Measurements from ENCODE around the gene SERINC5.
"Not testable (repeated sequence)": the region's sequence is repeated elsewhere in the genome, so short reads cannot be mapped to it uniquely, and the experiment has no call there.

The SERINC5 gene

DNA sequence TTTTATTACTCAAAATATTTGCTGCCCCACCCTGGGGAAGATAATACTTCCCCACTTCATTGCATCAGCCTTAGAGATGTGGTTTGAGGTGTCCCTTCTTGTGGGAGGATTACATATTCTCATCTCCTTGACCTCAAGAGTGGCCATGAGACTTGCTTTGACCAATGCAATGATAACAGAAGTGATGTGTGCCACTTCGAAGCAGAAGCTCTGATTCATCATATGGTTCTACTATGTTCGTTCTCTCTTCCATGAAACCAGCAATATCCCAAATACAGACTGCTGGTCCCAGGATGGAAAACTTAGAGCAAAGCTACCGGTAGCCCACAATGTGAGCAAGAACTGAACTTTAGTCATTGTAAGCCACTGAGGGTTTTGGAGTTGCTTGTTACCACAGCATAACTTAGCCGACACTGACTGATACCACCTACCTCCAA is 128.7 kb downstream of the SERINC5 start:
- DNase-seq = no peak

- DNase-seq = no peak
These were observed 129.8 kb downstream of the SERINC5 start for GRCh38 chr5:80125962-80126480.

- DNase-seq = no peak
These were observed 130.6 kb downstream of the SERINC5 start for GRCh38 chr5:80125022-80125961.

- no peak for DNase-seq
These were observed 131.5 kb downstream of the SERINC5 start for GRCh38 chr5:80124121-80124918.

GRCh38 chr5:80122579-80122978 is 133.3 kb downstream of the SERINC5 start:
- no peak for DNase-seq

DNA sequence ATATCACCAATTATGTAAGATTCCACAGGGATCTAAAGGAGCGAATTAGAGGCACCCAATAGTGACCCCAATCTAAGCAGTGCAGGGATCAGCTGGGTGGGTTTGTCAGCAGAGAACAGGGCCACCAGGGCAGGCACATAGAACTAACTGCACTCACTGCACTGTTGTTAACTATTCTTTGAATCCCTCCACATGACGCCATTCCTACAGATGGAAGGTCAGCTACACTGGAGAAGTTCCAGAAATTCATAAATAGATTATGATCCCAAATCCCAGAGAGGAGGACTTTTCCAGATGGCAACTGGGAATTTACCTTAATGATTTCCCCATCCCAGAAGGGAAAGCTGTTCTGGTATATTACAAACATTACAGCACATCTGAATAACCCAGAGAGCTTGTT is 136.5 kb downstream of the SERINC5 start:
- no peak for DNase-seq

GRCh38 chr5:80117446-80117845 is 138.4 kb downstream of the SERINC5 start:
- DNase-seq = no peak

DNA sequence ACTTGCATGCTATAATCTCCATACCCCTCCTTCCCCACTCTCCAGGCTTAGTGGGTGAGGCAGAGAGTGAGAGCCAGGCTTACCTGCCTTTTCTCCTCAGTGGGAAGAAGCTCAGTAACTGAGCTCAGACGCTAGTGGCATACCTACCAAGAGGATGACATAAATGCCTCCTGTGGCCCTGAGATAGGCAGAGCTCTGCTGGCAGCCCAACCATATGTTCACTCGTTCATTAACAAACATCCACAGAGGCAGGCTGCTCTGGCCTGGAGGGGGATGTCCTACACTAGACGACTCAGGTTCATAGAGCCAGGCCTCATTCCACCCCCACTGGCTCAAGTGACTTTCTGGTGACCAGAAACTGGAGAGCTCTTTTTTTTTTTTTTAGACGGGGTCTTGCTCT is 139.4 kb downstream of the SERINC5 start:
- no peak for DNase-seq

DNA sequence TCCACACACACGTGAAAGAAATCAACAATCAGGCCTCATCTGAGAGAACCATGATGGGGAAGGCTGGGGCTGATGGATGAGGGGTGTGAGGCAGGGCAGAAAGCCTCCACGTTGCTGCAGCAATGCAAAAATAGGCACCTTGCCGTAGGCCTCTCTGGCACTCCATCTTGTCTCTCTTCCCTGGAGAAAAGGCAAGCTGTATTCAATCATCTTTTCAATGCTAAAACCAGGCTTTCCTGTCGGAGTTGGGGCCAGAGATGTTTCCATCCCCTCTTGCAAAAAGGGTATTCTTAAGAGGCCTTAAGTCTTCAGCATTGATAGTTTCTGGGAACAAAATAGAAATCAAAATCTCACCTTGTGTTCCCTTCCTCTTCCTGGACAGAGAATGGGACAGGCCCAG is 139.8 kb downstream of the SERINC5 start:
- no peak for DNase-seq

- DNase-seq = no peak
These were observed 141.0 kb downstream of the SERINC5 start for GRCh38 chr5:80114860-80115259.

DNA sequence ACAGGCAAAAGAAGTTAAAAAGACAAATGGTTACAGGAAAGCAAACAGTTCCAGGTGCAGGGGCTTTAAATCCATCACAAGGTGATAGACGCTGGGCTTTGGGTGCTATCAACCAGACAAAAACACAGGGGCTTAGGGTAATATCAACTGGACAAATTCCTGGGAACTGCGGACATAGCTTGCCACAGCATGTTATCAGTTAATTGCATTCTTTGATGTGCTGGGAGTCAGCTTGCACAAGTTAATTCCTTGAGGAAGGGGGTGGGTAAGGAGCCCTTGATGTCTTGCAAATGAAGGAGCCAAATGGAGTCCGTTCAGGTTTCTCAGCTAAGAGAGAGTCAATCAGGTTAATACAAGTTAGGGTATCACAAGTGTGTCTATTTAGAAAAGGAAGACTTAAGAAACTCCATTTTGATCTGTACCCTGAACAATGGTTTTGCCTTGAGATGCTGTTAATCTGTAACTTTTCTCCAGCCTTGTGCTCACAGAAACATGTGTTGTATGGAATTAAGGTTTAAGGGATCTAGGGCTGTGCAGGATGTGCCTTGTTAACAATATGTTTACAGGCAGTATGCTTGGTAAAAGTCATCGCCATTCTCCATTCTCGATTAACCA is 144.4 kb downstream of the SERINC5 start:
- not testable (repeated sequence) for DNase-seq

- no peak for DNase-seq
These were observed 146.0 kb downstream of the SERINC5 start for GRCh38 chr5:80109646-80110478.

DNA sequence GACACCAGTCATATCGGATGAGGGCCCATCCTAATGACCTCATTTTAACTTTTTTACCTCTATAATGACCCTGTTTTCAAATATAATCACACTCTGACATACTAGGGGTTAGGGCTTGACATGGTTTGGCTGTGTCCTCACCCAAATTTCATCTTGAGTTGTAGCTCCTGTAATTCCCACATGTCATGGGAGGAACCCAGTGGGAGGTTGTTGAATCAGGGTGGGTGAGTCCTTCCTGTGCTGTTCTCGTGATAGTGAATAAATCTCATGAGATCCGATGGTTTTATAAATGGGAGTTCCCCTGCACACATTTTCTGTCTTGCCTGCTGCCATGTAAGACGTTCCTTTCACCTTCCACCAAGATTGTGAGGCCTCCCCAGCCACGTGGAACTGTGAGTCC is 148.9 kb downstream of the SERINC5 start:
- no peak for DNase-seq

- no peak for DNase-seq
These were observed 150.0 kb downstream of the SERINC5 start for GRCh38 chr5:80105698-80106439.

- DNase-seq = no peak
These were observed 152.5 kb downstream of the SERINC5 start for GRCh38 chr5:80103371-80103770.

DNA sequence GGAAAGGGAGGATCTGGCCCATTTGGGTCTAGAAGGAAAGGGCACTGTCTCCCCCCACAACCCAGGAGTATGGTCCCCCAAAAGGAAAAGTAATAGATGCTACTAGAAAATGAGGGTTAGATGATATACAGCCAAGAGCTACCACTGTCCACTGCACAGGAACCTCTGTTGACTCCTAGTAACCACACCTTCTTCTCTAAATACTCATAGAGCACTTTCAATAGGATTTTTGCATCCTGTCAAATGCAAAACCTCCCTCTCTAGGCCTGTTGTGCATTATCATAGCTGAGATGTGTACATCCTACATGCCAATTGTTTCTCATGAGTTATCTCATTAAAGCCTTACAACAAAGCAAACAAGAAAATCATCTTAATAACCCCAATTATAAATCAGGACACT is 153.9 kb downstream of the SERINC5 start:
- DNase-seq = no peak

DNA sequence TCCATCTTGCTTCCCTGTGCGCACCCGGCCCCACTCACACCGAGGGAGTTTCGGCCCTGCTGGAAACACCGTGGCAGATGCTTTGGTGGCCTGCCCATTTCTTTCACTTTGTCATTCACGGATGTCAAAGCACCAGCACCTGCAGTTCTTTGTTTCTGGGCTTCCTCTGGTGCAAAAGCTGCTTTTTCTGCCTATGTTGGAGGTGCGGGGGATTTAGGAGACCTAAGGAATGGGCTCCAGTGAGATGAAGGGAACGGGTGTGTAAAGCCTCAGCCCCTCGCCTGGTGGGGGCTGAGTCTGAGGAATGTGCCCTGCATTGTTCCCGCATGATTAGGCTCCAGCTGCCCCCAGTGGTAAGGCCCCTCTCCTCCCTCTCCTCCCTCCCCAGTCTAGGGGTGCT is 158.4 kb downstream of the SERINC5 start:
- DNase-seq = no peak

DNA sequence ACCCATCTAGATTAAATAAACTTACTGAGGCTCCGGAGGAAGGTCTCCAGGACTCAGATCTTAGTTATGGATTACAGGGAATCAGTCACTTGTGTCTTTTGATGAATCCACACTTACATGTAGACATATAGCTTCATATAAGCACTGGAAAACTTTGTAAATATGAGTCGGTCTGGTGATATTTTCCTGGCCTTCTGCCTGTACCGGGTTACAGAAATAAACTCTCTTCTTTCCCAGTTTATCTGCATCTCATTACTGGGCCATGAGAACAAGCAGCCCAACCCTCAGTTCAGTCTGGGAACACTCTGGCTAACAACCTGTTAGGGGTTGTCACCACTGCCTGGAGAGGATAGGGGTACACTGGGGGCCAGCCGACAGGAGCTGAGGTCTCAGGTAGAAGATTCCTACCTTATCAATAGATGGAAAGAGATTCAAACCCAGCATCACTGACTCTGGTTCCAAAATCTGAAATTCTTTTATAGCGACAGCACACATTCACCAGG is 161.6 kb downstream of the SERINC5 start:
- no peak for DNase-seq

- DNase-seq = no peak
These were observed 162.1 kb downstream of the SERINC5 start for GRCh38 chr5:80093796-80094195.

GRCh38 chr5:80092486-80093107 is 163.3 kb downstream of the SERINC5 start:
- DNase-seq = no peak

DNA sequence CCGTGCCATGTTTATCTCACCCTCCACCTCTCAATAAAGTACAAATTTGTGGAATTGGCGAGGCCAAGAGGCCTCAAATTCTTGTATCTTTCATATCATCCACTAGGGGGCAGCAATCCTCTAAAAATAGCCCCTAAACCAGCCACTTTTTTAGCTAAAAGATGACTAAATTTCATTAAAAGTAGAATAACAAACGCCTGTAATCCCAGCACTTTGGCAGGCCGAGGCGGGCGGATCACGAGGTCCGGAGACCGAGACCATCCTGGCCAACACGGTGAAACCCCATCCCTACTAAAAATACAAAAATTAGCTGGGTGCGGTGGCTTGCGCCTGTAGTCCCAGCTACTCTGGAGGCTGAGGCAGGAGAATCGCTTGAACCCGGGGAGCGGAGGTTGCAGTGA is 164.1 kb downstream of the SERINC5 start:
- DNase-seq = peak; percentile 36

Measured in activated CD4-positive, CD25-positive, alpha-beta regulatory T cell treated with anti-CD3 and anti-CD28 coated beads, Interleukin-2, amount 50 U/mL, for 72 hours (primary cell).